Measurements from ENCODE around the gene C1orf115. TPM values are rescaled to one million over a fixed set of nuclear protein-coding genes. Genes with fewer than 3 reads are reported as not detected.

Gene C1orf115
- total and polyA plus RNA-seq, 2 of the 4 experiments (the other 2 are of a cell fraction) = 0.07 to 0.18 TPM

DNA sequence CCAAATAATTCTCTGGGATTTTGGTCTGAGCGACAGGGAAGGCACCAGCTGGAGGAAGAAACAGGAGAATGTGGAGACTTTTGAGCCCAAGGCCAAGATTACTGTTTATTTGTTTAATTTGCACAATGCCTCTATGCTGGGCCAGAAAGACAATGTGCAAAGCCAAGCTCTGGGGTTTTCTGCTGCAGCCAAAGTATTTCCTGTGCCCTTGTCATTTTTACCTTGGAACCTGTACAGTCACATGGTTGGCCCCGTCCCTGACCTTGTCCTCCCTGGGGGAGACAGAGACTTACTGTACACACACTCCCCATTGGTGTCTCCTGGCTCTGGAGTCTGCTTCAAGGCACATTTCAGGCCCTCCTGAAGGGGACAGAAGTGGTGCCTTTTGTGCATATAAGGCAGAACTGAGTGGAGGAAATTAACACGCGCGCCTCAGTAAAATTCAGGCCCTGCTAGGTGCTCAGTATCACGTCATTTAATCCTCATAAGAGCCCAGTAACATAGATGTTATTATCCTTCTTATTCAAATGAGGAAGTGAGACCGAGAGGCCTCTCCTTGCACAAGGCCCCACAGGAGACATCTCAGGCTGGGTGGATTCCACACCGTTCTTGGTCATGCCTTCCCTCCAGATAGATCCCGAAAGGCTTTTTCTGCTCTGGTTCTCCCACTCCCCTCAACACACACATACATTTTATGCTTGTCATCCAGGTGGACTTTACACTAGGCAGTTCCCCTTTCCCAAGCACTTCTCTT, 21.1 kb downstream of the C1orf115 start:
- H4K8ac ChIP-seq (ENCODE audit: low read depth in 2 of 2, low read length in 2 of 2) = no peak overlapping the region
- no peak overlapping the region for H3K56ac ChIP-seq (ENCODE audit: extremely low read depth, insufficient read depth, low read length)
- H2BK15ac ChIP-seq (ENCODE audit: low read depth, low read length) = no peak overlapping the region
- H3K9me1 ChIP-seq (ENCODE audit: insufficient read depth, low read length) = no peaks in the 10 kb centered on the region
- intact Hi-C loops (cut with micrococcal nuclease) (no loop called here), in situ Hi-C loops (cut with MboI; ENCODE audit: low sequenced_read_pairs) (no loop called here), dilution Hi-C loops (cut with HindIII; ENCODE audit: low sequenced_read_pairs, unreplicated experiment) (no loop called here)
- H2BK20ac ChIP-seq (ENCODE audit: low read depth, low read length) = no peak overlapping the region
- no peak overlapping the region for H3K4ac ChIP-seq (ENCODE audit: low read depth, low read length)
- no peak overlapping the region for H3K9ac ChIP-seq (ENCODE audit: low read depth, low read length)
- DNase-seq (no peak), ATAC-seq (ENCODE audit: low read depth) (no peak)
- no peak overlapping the region for H3K18ac ChIP-seq (ENCODE audit: low read depth, low read length)
- no peak overlapping the region for H3K4me3 ChIP-seq (ENCODE audit: insufficient read depth, low read depth, low read length)
- no peak overlapping the region for H3K27ac ChIP-seq (ENCODE audit: insufficient read depth, low read length)
- H4K20me1 ChIP-seq (ENCODE audit: insufficient read depth, low read length) = no peaks in the 10 kb centered on the region
- H3K9me3 ChIP-seq (ENCODE audit: control insufficient read depth, insufficient read depth, low read length) = no peaks in the 10 kb centered on the region
- H2AK9ac ChIP-seq (replicated peaks; ENCODE audit: low read depth, low read length, poor library complexity) = no peak overlapping the region
- CTCF ChIA-PET = interaction anchor here (1.4 kb wide), 1 partner anchor 22 kb away, joined by 3 read pairs; no protein-coding TSS in a partner anchor
- H4K5ac ChIP-seq (ENCODE audit: low read depth, low read length) = no peak overlapping the region
- H3K4me1 ChIP-seq (ENCODE audit: control insufficient read depth, insufficient read depth, low read length) = no peaks in the 10 kb centered on the region
- no peak overlapping the region for H3K23ac ChIP-seq (ENCODE audit: low read depth, low read length)
- H2AFZ ChIP-seq (replicated peaks; ENCODE audit: low read length, poor library complexity) = no peak overlapping the region
- H4K91ac ChIP-seq (ENCODE audit: insufficient read depth, low read depth, low read length) = no peak overlapping the region
- BruUV-seq (replicated peaks) = no TSS peak
- no peaks in the 10 kb centered on the region for H3K36me3 ChIP-seq (ENCODE audit: control insufficient read depth, insufficient read depth, low read length)
- 60% methylated on average over 2 of the region's 9 CpGs; no CpG with 5 or more reads in 1 of the 2 experiments for WGBS, 2 experiments (ENCODE audit: extremely low coverage in 2 of 2, insufficient read length in 1 of 2)
- H3K4me2 ChIP-seq (ENCODE audit: low read depth, low read length) = no peak overlapping the region
- POLR2A ChIA-PET (ENCODE audit: unreplicated experiment) = no interaction called here
- H2BK120ac ChIP-seq (ENCODE audit: low read depth, low read length) = no peak overlapping the region
- no peak for TF ChIP-seq SMC3 (IDR thresholded peaks at IDR 0.05; ENCODE audit: low read depth, low read length)
- TF ChIP-seq, protein P1, sequence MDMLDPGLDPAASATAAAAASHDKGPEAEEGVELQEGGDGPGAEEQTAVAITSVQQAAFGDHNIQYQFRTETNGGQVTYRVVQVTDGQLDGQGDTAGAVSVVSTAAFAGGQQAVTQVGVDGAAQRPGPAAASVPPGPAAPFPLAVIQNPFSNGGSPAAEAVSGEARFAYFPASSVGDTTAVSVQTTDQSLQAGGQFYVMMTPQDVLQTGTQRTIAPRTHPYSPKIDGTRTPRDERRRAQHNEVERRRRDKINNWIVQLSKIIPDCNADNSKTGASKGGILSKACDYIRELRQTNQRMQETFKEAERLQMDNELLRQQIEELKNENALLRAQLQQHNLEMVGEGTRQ (IDR thresholded peaks at IDR 0.05; ENCODE audit: low read depth, low read length) = no peak
- no peak for TF ChIP-seq RFX5 (IDR thresholded peaks at IDR 0.05; ENCODE audit: low read depth, low read length)
- no peak for TF ChIP-seq RCOR1 (IDR thresholded peaks at IDR 0.05; ENCODE audit: insufficient replicate concordance, low read length)
- no peak for TF ChIP-seq FOS (IDR thresholded peaks at IDR 0.05; ENCODE audit: low read depth, low read length)
- no peak for TF ChIP-seq CEBPB (IDR thresholded peaks at IDR 0.05; ENCODE audit: low read depth, low read length)
- TF ChIP-seq BHLHE40 (IDR thresholded peaks at IDR 0.05; ENCODE audit: low read depth, low read length) = no peak
- TF ChIP-seq MAFK (IDR thresholded peaks at IDR 0.05; ENCODE audit: low read depth, low read length) = no peak
- no peak for TF ChIP-seq MXI1 (IDR thresholded peaks at IDR 0.05; ENCODE audit: borderline replicate concordance, low read depth, low read length)
- no peak for TF ChIP-seq POLR2A (IDR thresholded peaks at IDR 0.05; ENCODE audit: low read depth, low read length)
- TF ChIP-seq NFE2L2 (IDR thresholded peaks at IDR 0.05; ENCODE audit: low read depth, low read length) = no peak
- TF ChIP-seq RAD21 (IDR thresholded peaks at IDR 0.05; ENCODE audit: low read length) = no peak
- TF ChIP-seq, protein P2, sequence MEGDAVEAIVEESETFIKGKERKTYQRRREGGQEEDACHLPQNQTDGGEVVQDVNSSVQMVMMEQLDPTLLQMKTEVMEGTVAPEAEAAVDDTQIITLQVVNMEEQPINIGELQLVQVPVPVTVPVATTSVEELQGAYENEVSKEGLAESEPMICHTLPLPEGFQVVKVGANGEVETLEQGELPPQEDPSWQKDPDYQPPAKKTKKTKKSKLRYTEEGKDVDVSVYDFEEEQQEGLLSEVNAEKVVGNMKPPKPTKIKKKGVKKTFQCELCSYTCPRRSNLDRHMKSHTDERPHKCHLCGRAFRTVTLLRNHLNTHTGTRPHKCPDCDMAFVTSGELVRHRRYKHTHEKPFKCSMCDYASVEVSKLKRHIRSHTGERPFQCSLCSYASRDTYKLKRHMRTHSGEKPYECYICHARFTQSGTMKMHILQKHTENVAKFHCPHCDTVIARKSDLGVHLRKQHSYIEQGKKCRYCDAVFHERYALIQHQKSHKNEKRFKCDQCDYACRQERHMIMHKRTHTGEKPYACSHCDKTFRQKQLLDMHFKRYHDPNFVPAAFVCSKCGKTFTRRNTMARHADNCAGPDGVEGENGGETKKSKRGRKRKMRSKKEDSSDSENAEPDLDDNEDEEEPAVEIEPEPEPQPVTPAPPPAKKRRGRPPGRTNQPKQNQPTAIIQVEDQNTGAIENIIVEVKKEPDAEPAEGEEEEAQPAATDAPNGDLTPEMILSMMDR (conservative IDR thresholded peaks at IDR 0.05; ENCODE audit: low read depth, low read length) = no peak
- TF ChIP-seq, protein P3, sequence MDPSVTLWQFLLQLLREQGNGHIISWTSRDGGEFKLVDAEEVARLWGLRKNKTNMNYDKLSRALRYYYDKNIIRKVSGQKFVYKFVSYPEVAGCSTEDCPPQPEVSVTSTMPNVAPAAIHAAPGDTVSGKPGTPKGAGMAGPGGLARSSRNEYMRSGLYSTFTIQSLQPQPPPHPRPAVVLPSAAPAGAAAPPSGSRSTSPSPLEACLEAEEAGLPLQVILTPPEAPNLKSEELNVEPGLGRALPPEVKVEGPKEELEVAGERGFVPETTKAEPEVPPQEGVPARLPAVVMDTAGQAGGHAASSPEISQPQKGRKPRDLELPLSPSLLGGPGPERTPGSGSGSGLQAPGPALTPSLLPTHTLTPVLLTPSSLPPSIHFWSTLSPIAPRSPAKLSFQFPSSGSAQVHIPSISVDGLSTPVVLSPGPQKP (IDR thresholded peaks at IDR 0.05; ENCODE audit: borderline replicate concordance, low read depth, low read length) = no peak
- no peak for TF ChIP-seq MAZ (IDR thresholded peaks at IDR 0.05; ENCODE audit: borderline replicate concordance, low read depth, low read length)
- TF ChIP-seq CHD1 (IDR thresholded peaks at IDR 0.05; ENCODE audit: low read depth, low read length) = no peak
- no peak overlapping the region for H2AK5ac ChIP-seq (ENCODE audit: low read depth, low read length)
- H3K14ac ChIP-seq (replicated peaks; ENCODE audit: low read depth, low read length) = no peak overlapping the region
- no peak overlapping the region for H2BK5ac ChIP-seq (ENCODE audit: low read depth, low read length, poor library complexity, severe bottlenecking)
- H3K27me3 ChIP-seq (ENCODE audit: control insufficient read depth, insufficient read depth, low read length) = no peaks in the 10 kb centered on the region; the same call in 1 of the 2 replicates
- H3K79me1 ChIP-seq (ENCODE audit: low read depth in 1 of 2, low read length in 2 of 2) = no peaks in the 10 kb centered on the region
